GM10266 (cell line): ENCODE data around the gene NMUR1.

Experiments
- DNase-seq: peaks from one replicate; pipeline ENCODE4 v3.0.0; 2012; ENCODE audit errors: extremely low spot score
- TF ChIP-seq, protein P1 (sequence below): IDR thresholded peaks from 2 replicates; pipeline ENCODE4 v1.5.1; 2012; ENCODE audit warnings: mild to moderate bottlenecking, low read depth; ENCODE audit not compliant: control insufficient read depth, insufficient read depth; ENCODE audit errors: missing control alignments

NMUR1 gene

GRCh38 chr2:231489990-231490389, 40.3 kb downstream of the NMUR1 start:
- TF ChIP-seq, protein P1, sequence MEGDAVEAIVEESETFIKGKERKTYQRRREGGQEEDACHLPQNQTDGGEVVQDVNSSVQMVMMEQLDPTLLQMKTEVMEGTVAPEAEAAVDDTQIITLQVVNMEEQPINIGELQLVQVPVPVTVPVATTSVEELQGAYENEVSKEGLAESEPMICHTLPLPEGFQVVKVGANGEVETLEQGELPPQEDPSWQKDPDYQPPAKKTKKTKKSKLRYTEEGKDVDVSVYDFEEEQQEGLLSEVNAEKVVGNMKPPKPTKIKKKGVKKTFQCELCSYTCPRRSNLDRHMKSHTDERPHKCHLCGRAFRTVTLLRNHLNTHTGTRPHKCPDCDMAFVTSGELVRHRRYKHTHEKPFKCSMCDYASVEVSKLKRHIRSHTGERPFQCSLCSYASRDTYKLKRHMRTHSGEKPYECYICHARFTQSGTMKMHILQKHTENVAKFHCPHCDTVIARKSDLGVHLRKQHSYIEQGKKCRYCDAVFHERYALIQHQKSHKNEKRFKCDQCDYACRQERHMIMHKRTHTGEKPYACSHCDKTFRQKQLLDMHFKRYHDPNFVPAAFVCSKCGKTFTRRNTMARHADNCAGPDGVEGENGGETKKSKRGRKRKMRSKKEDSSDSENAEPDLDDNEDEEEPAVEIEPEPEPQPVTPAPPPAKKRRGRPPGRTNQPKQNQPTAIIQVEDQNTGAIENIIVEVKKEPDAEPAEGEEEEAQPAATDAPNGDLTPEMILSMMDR: peak; percentile 31
- DNase-seq: no peak

DNA sequence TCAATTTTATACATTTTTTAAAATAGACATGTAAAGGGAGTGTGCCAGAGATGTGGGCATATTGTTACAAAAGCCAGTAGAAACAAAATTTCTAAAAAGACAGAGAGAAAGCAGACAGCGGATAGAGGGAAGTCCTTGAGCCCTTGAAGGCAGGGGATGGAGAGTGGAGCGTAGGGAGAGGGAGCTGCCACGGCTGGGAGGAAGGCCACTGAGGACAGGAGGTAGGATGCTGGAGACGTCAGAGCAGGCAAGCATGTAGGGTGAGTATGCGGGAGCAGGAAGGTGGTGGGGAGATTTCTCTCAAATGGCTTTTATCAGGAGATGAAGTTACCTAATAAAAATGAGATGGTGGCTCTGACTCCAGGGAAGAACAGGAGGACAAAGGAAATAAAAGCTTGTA, 41.9 kb downstream of the NMUR1 start:
- TF ChIP-seq, protein P1: no peak

DNA sequence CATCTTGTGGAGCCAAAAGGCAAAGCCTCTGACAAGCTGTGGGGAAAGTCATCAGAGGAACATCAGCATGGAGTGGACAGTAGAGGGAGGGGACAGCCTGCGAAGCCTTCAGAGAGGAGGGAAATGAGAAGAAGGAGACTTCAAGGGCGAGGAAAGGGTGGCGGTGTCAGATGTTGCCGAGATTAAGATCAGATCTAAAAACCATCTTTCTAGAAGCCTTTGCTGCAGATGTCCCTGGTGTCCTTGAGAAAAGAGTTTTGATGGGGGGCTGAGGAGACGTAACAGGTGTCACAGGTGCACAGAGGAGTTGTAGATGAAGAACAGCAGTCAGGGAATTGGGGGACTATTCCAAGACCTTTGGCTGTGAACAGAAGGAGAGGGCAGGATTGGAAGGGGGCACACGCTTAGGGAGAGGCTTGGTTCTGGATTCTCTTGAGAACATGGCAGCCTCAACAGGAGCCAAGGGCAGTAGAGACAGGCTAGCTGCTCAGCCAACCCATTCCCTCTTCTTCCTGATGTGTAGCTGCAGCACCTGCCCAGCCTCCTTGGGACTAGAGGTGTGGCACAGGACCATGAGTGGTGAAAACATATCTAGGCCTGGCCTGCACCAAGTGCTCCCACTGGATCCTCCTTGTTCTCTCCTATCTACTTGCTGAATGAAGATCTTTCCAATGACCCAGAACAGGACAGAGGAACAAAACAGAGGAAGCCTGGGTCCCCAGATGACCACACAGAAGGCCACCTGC, 43.2 kb downstream of the NMUR1 start:
- DNase-seq: no peak

More for the DNA sequence above, 41.9 kb downstream of the NMUR1 start:
- DNase-seq: no peak

DNA sequence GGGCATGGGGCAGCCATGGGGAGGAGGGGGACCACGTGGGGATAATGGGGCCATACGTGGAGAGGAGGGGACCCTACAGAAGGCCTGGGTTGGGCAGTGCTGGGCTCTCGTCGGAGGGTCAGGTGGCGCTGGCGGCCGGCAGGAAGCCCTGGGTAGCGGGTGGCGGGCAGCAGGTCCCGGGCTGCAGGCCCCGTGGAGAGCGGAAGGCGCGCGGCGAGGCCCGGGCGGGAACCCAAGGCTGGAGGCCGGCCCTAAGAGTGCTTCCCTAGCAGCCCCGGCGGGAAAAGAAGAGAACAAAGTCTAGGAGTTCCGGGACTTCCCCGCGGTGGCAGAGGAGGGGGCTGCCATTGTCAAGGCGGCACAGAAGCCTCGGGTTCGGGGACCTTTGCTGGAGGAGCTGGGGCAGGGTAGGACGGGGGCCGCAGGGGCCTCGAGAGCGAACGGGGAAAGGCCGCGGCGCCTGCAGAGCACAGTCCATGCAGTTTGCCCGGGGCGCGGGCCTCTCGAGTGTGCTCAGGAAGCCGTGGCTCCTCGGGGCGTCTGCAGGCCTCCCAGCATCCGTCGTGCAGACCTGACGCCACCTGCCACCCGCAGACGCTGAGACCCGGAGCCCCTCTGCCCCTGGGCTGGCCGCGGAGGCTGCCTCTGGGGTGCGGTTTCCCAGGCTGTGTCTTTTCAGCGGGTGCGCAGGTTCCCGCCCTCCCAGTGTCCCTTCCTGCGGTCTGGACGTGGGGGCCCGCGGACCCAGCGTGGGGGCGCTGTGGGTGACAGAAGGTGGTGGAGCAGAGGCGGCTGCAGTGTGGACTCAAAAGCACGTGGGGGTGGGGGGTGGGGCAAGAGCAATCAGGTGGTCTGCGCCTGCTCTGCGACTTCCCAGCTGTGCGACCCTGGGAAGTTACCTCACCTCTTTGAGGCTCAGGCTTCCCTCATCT, 46.6 kb downstream of the NMUR1 start:
- TF ChIP-seq, protein P1: peak; percentile 10
- DNase-seq: peak; percentile 70

More for the DNA sequence above, 43.2 kb downstream of the NMUR1 start:
- TF ChIP-seq, protein P1: no peak

- TF ChIP-seq, protein P1: peak; percentile 96
- peak; percentile 88 for DNase-seq
Observed at GRCh38 chr2:231482806-231483391, 47.3 kb downstream of the NMUR1 start.

DNA sequence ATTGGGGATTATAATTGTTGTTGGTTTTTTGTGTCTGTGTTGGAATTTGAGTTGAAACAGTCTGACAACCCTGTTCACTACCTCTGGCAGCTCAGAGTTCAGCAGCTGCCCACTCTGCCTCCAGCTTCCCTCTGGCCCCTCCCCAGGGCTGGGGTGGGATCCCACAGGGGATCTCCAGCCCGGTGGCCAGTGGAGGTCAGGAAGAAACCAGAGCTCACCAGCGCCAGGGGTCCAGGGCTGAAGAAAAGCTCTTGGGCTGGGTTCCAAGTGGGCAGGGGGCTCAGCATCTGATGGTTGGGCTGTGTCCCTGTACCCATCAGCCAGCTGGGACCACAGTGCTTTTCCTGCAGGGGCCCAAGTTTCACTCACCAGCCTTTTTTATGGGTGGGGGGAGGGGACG, 49.5 kb downstream of the NMUR1 start:
- TF ChIP-seq, protein P1: no peak
- no peak for DNase-seq

DNA sequence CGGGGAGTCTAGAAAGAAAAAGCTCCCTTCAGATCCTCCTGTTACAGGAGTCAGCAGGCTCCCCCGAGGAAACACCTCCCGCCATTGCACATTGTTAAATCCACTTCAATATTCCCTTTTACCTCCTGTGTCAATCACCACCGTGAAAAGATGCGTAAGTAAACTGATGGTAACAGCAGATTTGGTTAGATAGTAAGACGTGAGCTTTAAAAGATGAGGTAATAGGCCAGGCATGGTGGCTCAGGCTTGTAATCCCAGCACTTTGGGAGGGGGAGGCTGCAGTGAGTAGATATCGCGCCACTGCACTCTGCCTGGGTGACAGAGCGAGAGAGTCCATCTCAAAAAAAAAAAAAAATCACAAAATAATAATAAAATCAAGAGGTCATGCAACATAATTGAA, 50.8 kb downstream of the NMUR1 start:
- TF ChIP-seq, protein P1: no peak

More for the DNA sequence above, 50.8 kb downstream of the NMUR1 start:
- no peak for DNase-seq
